ENCODE data around the gene CISH.

The CISH gene

DNA sequence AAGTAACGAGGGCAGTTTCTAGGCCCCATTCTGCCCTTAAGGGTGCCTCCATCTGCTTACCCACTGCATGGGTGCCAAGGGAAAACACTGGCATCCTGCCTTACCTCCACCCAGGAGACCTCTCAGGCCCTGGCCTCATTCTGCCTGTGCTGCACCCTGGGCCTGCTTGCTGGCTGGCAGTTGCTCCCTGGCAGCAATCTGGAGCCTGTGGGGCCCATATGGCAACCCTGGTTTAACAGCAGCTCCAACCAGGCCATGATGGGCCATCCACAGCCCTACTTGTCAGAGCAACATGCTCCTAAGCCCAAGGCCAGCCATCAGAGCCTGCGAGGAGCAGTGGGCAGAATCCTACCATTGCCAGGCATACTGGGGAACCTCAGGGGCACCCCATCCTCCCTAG is 47.7 kb downstream of the CISH start:
- H3K9ac ChIP-seq (ENCODE audit: low read depth, low read length): no peak overlapping the region
- no peaks in the 10 kb centered on the region for H3K36me3 ChIP-seq (ENCODE audit: insufficient read depth, low read length)
- no peaks in the 10 kb centered on the region for H3K9me3 ChIP-seq (replicated peaks; ENCODE audit: low read length)
- no peaks in the 10 kb centered on the region for H3K27me3 ChIP-seq (ENCODE audit: control insufficient read depth, insufficient read depth, low read length)
- no peak overlapping the region for H3K4me3 ChIP-seq (ENCODE audit: low read length)
- no peak overlapping the region for H3K4me2 ChIP-seq (ENCODE audit: low read length)
- peaks cover 28% of the 10 kb centered on the region for H3K4me1 ChIP-seq (ENCODE audit: control insufficient read depth, insufficient read depth, low read length)

DNA sequence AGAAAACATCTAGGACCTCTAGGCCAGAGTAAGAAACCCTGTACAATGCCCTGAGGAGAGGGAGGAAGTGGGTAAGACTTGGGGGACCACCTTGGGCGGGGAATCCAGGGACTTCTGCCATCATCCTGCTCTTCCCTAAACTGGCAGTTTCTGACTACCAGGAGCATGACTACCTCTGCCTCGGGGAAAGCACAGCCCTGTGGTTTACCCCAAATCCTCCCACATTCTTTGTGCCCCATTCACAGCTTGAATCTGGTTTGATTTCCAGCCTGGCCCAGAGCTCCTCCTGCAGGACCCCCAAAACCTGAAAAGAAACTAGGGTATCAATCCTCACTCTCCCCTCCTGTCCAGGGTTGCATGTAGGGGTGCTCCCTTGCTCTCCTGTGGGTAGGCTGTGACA is 48.7 kb downstream of the CISH start:
- H3K4me2 ChIP-seq (ENCODE audit: low read length): no peak overlapping the region
- H3K4me1 ChIP-seq (ENCODE audit: control insufficient read depth, insufficient read depth, low read length): peaks cover 19% of the 10 kb centered on the region
- no peak overlapping the region for H3K9ac ChIP-seq (ENCODE audit: low read depth, low read length)

GRCh38 chr3:50559702-50560101 is 51.9 kb downstream of the CISH start:
- H3K9ac ChIP-seq (ENCODE audit: low read depth, low read length): no peak overlapping the region
- no peak overlapping the region for H3K4me3 ChIP-seq (ENCODE audit: low read length)
- peaks cover 7% of the 10 kb centered on the region for H3K27me3 ChIP-seq (ENCODE audit: control insufficient read depth, insufficient read depth, low read length)
- H3K4me1 ChIP-seq (ENCODE audit: control insufficient read depth, insufficient read depth, low read length): peaks cover 7% of the 10 kb centered on the region
- H3K4me2 ChIP-seq (ENCODE audit: low read length): no peak overlapping the region
- H3K36me3 ChIP-seq (ENCODE audit: insufficient read depth, low read length): no peaks in the 10 kb centered on the region
- no peaks in the 10 kb centered on the region for H3K9me3 ChIP-seq (replicated peaks; ENCODE audit: low read length)

More for the DNA sequence above, 48.7 kb downstream of the CISH start:
- no peaks in the 10 kb centered on the region for H3K36me3 ChIP-seq (ENCODE audit: insufficient read depth, low read length)
- no peaks in the 10 kb centered on the region for H3K9me3 ChIP-seq (replicated peaks; ENCODE audit: low read length)
- H3K27me3 ChIP-seq (ENCODE audit: control insufficient read depth, insufficient read depth, low read length): no peaks in the 10 kb centered on the region
- H3K4me3 ChIP-seq (ENCODE audit: low read length): no peak overlapping the region

GRCh38 chr3:50557915-50558314 is 53.7 kb downstream of the CISH start:
- no peak overlapping the region for H3K4me3 ChIP-seq (ENCODE audit: low read length)
- H3K9me3 ChIP-seq (replicated peaks; ENCODE audit: low read length): no peaks in the 10 kb centered on the region
- no peak overlapping the region for H3K9ac ChIP-seq (ENCODE audit: low read depth, low read length)
- no peak overlapping the region for H3K4me2 ChIP-seq (ENCODE audit: low read length)
- H3K36me3 ChIP-seq (ENCODE audit: insufficient read depth, low read length): no peaks in the 10 kb centered on the region
- H3K4me1 ChIP-seq (ENCODE audit: control insufficient read depth, insufficient read depth, low read length): peaks cover 5% of the 10 kb centered on the region
- peaks cover 19% of the 10 kb centered on the region for H3K27me3 ChIP-seq (ENCODE audit: control insufficient read depth, insufficient read depth, low read length)

GRCh38 chr3:50557106-50557505 is 54.5 kb downstream of the CISH start:
- no peak overlapping the region for H3K4me2 ChIP-seq (ENCODE audit: low read length)
- H3K9me3 ChIP-seq (replicated peaks; ENCODE audit: low read length): no peaks in the 10 kb centered on the region
- no peak overlapping the region for H3K4me3 ChIP-seq (ENCODE audit: low read length)
- no peaks in the 10 kb centered on the region for H3K36me3 ChIP-seq (ENCODE audit: insufficient read depth, low read length)
- H3K27me3 ChIP-seq (ENCODE audit: control insufficient read depth, insufficient read depth, low read length): peaks cover 27% of the 10 kb centered on the region
- no peak overlapping the region for H3K9ac ChIP-seq (ENCODE audit: low read depth, low read length)
- no peaks in the 10 kb centered on the region for H3K4me1 ChIP-seq (ENCODE audit: control insufficient read depth, insufficient read depth, low read length)

All from skeletal muscle satellite cell (primary cell).